ENCODE data around the gene SHB. TPM values are rescaled to one million over a fixed set of nuclear protein-coding genes. Genes with fewer than 3 reads are reported as not detected.

The SHB gene
- total and polyA plus RNA-seq, 2 donors (not counting 3 experiments of a cell fraction or from before 2014, with no cell fraction given), result 13.4 to 24.9 TPM

GRCh38 chr9:38033941-38034340 lies 35.1 kb downstream of the SHB start:
- Histone ChIP-seq H3K9me3 (replicated peaks; ENCODE audit: control insufficient read depth, insufficient read depth, low read length) (no peaks in the 10 kb centered on the region), H3K9me1 (replicated peaks; ENCODE audit: control insufficient read depth, extremely low read depth, insufficient read depth, low read length) (no peaks in the 10 kb centered on the region), H3K4me1 (ENCODE audit: control insufficient read depth, extremely low read depth, insufficient read depth, low read length) (peaks cover 46% of the 10 kb centered on the region), H2AFZ (ENCODE audit: low read depth, low read length) (no peak overlapping the region), H3K36me3 (ENCODE audit: control insufficient read depth in 2 of 2, extremely low read depth in 1 of 2, insufficient read depth in 2 of 2, low read length in 2 of 2) (no peaks in the 10 kb centered on the region), H4K20me1 (replicated peaks; ENCODE audit: control insufficient read depth, extremely low read depth, insufficient read depth, low read length) (no peaks in the 10 kb centered on the region), H3K9ac (replicated peaks; ENCODE audit: extremely low read depth, insufficient read depth, low read length) (no peak overlapping the region), H3K4me3 (replicated peaks in 1 of 3; ENCODE audit: insufficient read depth in 1 of 3, low read depth in 1 of 3, low read length in 3 of 3) (no peak overlapping the region), H3K79me2 (ENCODE audit: control insufficient read depth, insufficient read depth, low read length) (peaks cover 74% of the 10 kb centered on the region), H3K4me2 (ENCODE audit: insufficient read depth, low read length) (no peak overlapping the region), H3K27ac (ENCODE audit: insufficient read depth, low read depth, low read length) (no peak overlapping the region), H3K27me3 (ENCODE audit: control insufficient read depth in 2 of 2, insufficient read depth in 2 of 2, low read length in 2 of 2) (no peaks in the 10 kb centered on the region)
- ChIA-PET CTCF (interaction anchor here (0.8 to 2.8 kb wide), 2 partner anchors 54 to 120 kb away, joined by 3 to 12 read pairs; no protein-coding TSS in a partner anchor), POLR2A (no interaction called here)
- FAIRE-seq (peak; percentile 21), DNase-seq (ENCODE audit: low read depth, low spot score) (no peak)
- no peak for TF ChIP-seq EZH2 (IDR thresholded peaks at IDR 0.05; ENCODE audit: borderline replicate concordance, low read depth, low read length, severe bottlenecking)
- TF ChIP-seq, protein P1, sequence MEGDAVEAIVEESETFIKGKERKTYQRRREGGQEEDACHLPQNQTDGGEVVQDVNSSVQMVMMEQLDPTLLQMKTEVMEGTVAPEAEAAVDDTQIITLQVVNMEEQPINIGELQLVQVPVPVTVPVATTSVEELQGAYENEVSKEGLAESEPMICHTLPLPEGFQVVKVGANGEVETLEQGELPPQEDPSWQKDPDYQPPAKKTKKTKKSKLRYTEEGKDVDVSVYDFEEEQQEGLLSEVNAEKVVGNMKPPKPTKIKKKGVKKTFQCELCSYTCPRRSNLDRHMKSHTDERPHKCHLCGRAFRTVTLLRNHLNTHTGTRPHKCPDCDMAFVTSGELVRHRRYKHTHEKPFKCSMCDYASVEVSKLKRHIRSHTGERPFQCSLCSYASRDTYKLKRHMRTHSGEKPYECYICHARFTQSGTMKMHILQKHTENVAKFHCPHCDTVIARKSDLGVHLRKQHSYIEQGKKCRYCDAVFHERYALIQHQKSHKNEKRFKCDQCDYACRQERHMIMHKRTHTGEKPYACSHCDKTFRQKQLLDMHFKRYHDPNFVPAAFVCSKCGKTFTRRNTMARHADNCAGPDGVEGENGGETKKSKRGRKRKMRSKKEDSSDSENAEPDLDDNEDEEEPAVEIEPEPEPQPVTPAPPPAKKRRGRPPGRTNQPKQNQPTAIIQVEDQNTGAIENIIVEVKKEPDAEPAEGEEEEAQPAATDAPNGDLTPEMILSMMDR (IDR thresholded peaks at IDR 0.05; ENCODE audit: extremely low read depth in 1 of 2, insufficient read depth in 1 of 2, low read depth in 1 of 2, low read length in 2 of 2), result no peak
- no peak for TF ChIP-seq POLR2A (IDR thresholded peaks at IDR 0.05; ENCODE audit: low read depth, low read length)
- TF ChIP-seq MYC (IDR thresholded peaks at IDR 0.05; ENCODE audit: low read depth, low read length), result no peak
- no peak for TF ChIP-seq POLR2AphosphoS5 (IDR thresholded peaks at IDR 0.05; ENCODE audit: insufficient read depth, low read depth, low read length)
- TF ChIP-seq MAX (IDR thresholded peaks at IDR 0.05; ENCODE audit: insufficient read depth, insufficient read length), result no peak
- no peak for TF ChIP-seq JUN (IDR thresholded peaks at IDR 0.05; ENCODE audit: borderline replicate concordance, insufficient read depth, insufficient read length, low read depth)
- no peak for TF ChIP-seq FOS (IDR thresholded peaks at IDR 0.05; ENCODE audit: borderline replicate concordance, insufficient read depth, low read length)
- TF ChIP-seq GATA2 (IDR thresholded peaks at IDR 0.05; ENCODE audit: insufficient read depth, insufficient read length, low read depth, low read length), result no peak
- intact Hi-C loops (cut with micrococcal nuclease), result no loop called here
- BruUV-seq (replicated peaks), result no TSS peak
- dilution Hi-C loops (cut with MboI; ENCODE audit: extremely low pct_ligation_motif_present, low sequenced_read_pairs), result no loop called here

Data from endothelial cell of umbilical vein (primary cell).